SW480 (cell line): Measurements from ENCODE around the gene EFCAB14.
"Not testable (repeated sequence)": the region's sequence is repeated elsewhere in the genome, so short reads cannot be mapped to it uniquely, and the experiment has no call there.

Experiments used
- DNase-seq: peaks from one replicate; pipeline ENCODE4 v3.0.0-alpha.2; 2016; ENCODE audit warnings: low spot score

The EFCAB14 gene

GRCh38 chr1:46684670-46685069, 34.2 kb downstream of the EFCAB14 start:
- DNase-seq, result no peak

GRCh38 chr1:46682064-46682463, 36.9 kb downstream of the EFCAB14 start:
- DNase-seq, result no peak

GRCh38 chr1:46681333-46682034, 37.4 kb downstream of the EFCAB14 start:
- DNase-seq, result no peak

GRCh38 chr1:46679789-46680573, 38.9 kb downstream of the EFCAB14 start:
- DNase-seq, result no peak

GRCh38 chr1:46677339-46677738, 41.6 kb downstream of the EFCAB14 start:
- no peak for DNase-seq

GRCh38 chr1:46676531-46676930, 42.4 kb downstream of the EFCAB14 start:
- DNase-seq, result no peak

- DNase-seq, result peak; percentile 25
Observed at GRCh38 chr1:46675549-46676314, 43.2 kb downstream of the EFCAB14 start.

GRCh38 chr1:46673749-46674182, 45.1 kb downstream of the EFCAB14 start:
- peak; percentile 50 for DNase-seq

GRCh38 chr1:46672696-46673095, 46.2 kb downstream of the EFCAB14 start:
- DNase-seq, result no peak

GRCh38 chr1:46671554-46671953, 47.4 kb downstream of the EFCAB14 start, which contains the start of gene TEX38:
Gene TEX38 (plus strand): TSS chr1:46671854. CDS start chr1:46671935, 81 bp downstream.
- no peak for DNase-seq

- no peak for DNase-seq
Observed at GRCh38 chr1:46670134-46670533, 48.8 kb downstream of the EFCAB14 start.

GRCh38 chr1:46667782-46668760, 50.8 kb downstream of the EFCAB14 start, which contains the start of gene ATPAF1:
Gene ATPAF1 (minus strand): TSS chr1:46668364. CDS start chr1:46668322, 42 bp downstream.
- peak; percentile 67 for DNase-seq

GRCh38 chr1:46665983-46666382, 52.9 kb downstream of the EFCAB14 start:
- no peak for DNase-seq

GRCh38 chr1:46662919-46663318, 56.0 kb downstream of the EFCAB14 start:
- not testable (repeated sequence) for DNase-seq

- DNase-seq, result not testable (repeated sequence)
Observed at GRCh38 chr1:46660116-46660515, 58.8 kb downstream of the EFCAB14 start.

- no peak for DNase-seq
Observed at GRCh38 chr1:46659307-46659870, 59.5 kb downstream of the EFCAB14 start.

- DNase-seq, result no peak
Observed at GRCh38 chr1:46657775-46658174, 61.1 kb downstream of the EFCAB14 start.

- no peak for DNase-seq
Observed at GRCh38 chr1:46656643-46657042, 62.3 kb downstream of the EFCAB14 start.

GRCh38 chr1:46655848-46656247, 63.1 kb downstream of the EFCAB14 start:
- DNase-seq, result no peak

GRCh38 chr1:46654698-46655097, 64.2 kb downstream of the EFCAB14 start:
- not testable (repeated sequence) for DNase-seq

GRCh38 chr1:46654012-46654411, 64.9 kb downstream of the EFCAB14 start:
- DNase-seq, result no peak
